GM18502 (cell line): Measurements from ENCODE around the gene CD248.
"Not testable (repeated sequence)": the region's sequence is repeated elsewhere in the genome, so short reads cannot be mapped to it uniquely, and the experiment has no call there.

Experiments used
- ATAC-seq: cut with Tn5 transposase; IDR thresholded peaks from one replicate; pipeline ENCODE4 v1.9.1; 2021; ENCODE audit warnings: mild to moderate bottlenecking; ENCODE audit not compliant: unreplicated experiment, poor library complexity

CD248 gene

GRCh38 chr11:66329165-66329673, 12.4 kb upstream of the CD248 start:
- no peak for ATAC-seq

- peak; percentile 63 for ATAC-seq
Observed at GRCh38 chr11:66328302-66329144, 11.7 kb upstream of the CD248 start.

- ATAC-seq: no peak
Observed at GRCh38 chr11:66328031-66328301, 11.1 kb upstream of the CD248 start.

- ATAC-seq: no peak
Observed at GRCh38 chr11:66327171-66328030, 10.6 kb upstream of the CD248 start.

- no peak for ATAC-seq
Observed at GRCh38 chr11:66326261-66327111, 9.6 kb upstream of the CD248 start.

GRCh38 chr11:66325263-66325671, 8.4 kb upstream of the CD248 start:
- ATAC-seq: no peak

- no peak for ATAC-seq
Observed at GRCh38 chr11:66324664-66325063, 7.8 kb upstream of the CD248 start.

GRCh38 chr11:66323684-66324083, 6.8 kb upstream of the CD248 start:
- no peak for ATAC-seq

GRCh38 chr11:66322732-66323427, 6.0 kb upstream of the CD248 start:
- no peak for ATAC-seq

- ATAC-seq: no peak
Observed at GRCh38 chr11:66321606-66322005, 4.8 kb upstream of the CD248 start.

GRCh38 chr11:66320748-66321147, 3.9 kb upstream of the CD248 start:
- ATAC-seq: not testable (repeated sequence)

- not testable (repeated sequence) for ATAC-seq
Observed at GRCh38 chr11:66320289-66320688, 3.4 kb upstream of the CD248 start.

- ATAC-seq: no peak
Observed at GRCh38 chr11:66318600-66318970, 1.7 kb upstream of the CD248 start.

- ATAC-seq: no peak
Observed at GRCh38 chr11:66317723-66318599, 1.1 kb upstream of the CD248 start.

GRCh38 chr11:66317322-66317722, 478 bp upstream of the CD248 start:
- ATAC-seq: no peak

- ATAC-seq: no peak
Observed at GRCh38 chr11:66315921-66316811, 678 bp downstream of the CD248 start.

- ATAC-seq: no peak
Observed at GRCh38 chr11:66315498-66315885, 1.4 kb downstream of the CD248 start.
